GM18502 (cell line): ENCODE data around the gene TMPRSS9.

Experiments
- ATAC-seq: cut with Tn5 transposase; IDR thresholded peaks from one replicate; pipeline ENCODE4 v1.9.1; 2021; ENCODE audit warnings: mild to moderate bottlenecking; ENCODE audit not compliant: unreplicated experiment, poor library complexity

Gene TMPRSS9

DNA sequence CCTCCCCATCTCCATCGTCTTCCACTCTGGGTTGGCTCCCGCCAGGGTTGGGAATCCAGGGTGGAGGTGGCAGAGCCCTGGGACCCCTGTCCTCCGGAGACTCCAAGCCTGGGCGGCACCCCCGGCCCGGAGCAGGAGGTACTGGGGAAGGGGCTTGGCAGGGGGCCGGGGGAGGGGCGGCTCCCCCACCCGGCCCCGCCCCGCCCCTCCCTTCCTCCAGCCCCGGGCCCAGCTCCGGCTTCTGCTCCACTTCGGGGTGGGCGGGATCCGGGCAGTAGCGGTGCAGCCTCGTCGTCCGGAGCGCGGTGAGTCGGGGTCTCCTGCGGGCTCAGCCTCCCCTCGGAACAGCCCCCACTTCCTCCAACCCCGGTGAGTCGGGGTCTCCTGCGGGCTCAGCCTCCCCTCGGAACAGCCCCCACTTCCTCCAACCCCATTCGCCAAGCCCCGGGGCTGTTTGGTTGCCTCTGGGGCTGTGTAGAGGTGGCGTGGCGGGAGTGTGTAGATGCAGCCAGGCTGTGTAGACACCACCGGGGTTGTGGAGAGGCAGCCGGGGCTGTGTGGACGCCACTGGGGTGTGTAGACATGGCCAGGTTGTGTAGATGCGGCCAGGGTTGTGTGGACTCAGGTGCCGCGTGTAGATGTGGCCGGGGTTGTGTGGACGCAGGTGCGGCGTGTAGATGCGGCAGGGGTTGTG, at the start of gene TMPRSS9:
Gene TMPRSS9, plus strand, starts transcription at position 274 of the 694 bp plus-strand sequence. CDS start 29,521 bp downstream, outside the sequence.
- no peak for ATAC-seq

DNA sequence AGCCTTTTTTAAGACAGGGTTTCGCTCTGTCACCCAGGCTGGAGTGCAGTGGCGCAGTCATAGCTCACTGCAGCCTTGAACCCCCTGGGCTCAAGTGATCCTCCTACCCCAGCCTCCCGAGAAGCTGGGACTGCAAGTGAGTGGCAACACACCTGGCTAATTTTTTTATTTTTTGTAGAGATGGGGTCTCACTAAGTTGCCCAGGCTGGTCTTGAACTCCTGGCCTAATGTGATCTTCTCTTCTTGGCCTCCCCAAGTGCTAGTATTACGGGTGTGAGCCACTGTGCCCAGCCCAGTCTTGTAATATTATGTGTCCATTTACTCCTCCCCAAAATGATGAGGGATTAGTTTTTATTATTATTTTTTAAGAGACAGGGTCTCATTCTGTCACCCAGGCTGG, 49.0 kb upstream of the TMPRSS9 start:
- ATAC-seq, result no peak

DNA sequence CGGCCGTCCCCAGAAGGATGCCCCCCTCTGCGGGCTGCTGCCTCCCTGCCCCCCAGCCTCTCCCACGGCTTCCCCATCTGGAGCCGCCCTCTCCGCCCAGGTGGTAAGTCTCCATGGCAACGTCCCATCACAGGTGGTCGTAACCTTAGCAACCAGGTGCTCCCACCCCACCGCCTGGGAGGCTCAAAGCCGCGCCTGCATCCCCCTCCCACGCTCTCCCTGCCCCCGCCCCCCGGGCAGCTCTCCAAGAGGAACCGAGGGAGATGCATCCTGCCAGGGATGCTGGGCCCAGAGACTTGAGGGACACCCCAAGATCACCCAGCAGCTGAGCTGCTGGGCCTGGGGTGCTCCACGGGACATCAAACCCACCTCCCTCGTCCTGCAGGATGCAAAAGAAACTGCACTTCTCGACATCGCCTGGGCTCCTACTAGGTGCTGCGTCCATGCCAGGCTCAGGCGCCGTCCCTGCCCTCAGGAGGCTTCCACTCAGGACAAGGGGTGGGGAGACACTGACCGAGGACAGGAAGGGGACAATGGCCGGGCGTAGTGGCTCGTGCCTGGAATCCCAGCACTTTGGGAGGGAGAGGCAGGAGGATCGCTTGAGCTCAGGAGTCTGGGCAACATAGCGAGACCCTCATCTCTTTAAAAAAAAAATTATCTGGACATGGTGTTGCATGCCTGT, 47.1 kb upstream of the TMPRSS9 start:
- no peak for ATAC-seq

DNA sequence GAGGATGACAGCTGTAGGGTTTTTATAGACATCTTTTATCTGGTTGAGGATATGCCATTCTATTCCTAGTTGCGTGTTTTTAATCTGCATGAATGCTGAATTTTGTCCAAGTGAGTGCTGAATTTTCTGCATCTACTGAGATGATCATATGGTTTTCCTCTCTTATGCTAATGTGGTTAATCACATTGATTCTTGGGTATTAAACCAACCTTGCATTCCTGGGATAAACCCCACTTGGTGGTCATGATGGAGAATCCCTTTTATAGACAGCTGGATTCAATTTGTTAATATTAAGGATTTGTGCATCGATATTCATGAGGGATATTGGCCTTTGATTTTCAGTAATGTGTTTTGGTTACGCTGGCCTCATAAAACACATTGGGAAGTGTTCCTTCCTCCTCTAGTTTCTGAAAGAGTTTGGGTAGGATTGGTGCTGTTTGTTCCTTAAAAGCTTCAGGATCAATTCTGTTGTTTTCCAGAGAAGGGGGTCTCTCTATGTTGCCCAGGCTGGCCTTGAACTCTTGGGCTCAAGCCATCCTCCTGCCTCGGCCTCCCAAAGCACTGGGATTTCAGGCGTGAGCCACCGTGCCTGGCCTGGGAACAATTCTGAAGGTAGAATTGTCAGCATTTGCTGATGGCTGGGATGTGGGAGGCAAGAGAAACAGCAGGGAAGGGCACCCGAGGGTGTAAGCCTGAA, 44.8 kb upstream of the TMPRSS9 start:
- no peak for ATAC-seq

DNA sequence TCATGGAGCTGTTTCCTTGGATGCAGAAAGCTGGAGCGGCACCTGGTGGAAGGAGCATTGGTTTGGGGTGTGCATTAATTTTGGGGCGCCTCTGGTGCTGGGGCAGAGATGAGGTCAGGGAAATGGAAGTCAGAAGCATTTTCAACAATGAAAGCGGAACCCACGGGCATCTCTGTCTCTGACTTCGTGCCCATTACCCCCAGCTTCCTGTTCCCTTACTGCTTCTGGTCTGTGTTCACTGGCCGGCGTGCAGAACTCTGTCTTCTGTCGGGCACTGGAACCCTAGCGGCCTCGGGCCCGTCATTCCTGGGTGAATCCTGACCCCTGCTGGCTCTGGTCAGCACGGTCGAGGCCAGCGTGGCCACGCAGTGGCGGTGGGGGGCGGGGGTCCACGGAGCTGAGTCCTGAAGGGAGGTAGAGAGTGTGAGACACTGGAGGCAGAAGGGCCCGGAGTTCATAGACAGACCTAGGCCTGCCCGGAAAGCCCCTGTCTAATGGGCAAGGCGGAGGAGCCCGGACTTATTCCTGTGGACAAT, 44.2 kb upstream of the TMPRSS9 start:
- ATAC-seq, result no peak

DNA sequence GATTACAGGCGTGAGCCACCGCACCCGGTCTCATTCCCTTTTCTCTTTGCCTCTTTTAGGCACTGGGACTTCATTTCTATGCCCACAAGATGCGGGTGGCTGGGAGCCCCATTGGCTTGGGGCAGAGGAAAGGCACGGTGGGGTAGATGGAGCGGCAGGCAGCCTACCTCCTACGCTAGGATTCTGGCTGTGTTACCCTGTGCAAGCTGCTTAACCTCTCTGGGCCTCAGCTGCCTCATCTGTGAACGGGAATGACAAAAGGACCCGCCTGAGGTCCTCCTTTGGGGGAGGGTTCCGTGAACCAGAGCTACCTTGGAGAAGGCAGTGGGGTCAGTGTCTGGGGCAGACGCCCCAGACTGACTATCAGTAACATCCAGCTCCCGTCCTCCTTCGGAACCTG, 42.8 kb upstream of the TMPRSS9 start:
- ATAC-seq, result no peak

DNA sequence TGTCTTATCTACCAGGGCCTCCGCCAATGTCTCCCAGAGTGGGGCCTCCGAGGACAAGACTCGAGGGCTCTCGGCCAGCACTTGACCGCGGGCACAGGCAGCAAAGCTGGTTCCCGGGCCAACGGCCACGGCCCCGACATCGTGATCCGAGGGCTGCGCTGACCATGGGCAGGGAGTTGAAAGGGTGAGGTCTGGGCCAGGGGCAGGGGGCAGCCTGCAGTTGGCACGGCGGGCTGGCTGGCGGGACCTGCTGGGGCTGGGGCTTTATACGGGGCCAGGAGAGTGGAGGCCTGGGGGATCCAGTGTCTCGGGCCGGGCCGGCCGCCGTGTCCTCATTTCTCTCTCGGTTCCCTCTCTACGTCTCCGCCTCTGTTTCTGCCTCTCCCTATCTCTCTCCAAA, 42.3 kb upstream of the TMPRSS9 start:
- ATAC-seq, result no peak

DNA sequence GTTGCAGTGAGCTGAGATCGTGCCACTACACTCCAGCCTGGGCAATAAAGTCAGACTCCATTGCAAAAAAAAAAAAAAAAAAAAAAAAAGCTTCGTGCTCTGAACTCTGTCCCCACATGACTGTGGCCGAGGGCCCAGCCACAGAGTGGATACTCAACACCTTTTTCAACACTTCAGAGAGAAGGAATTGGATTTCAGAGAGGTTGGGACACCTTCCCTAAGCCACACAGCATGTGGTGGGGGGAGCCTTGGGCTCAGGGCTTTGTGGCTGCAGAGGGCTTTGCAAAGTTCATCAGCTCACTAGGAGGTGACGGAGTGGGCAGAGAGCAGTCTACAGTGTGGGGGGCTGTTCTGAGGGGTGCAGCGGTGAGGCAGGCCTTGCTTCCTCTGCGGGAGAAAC, 41.1 kb upstream of the TMPRSS9 start:
- no peak for ATAC-seq

DNA sequence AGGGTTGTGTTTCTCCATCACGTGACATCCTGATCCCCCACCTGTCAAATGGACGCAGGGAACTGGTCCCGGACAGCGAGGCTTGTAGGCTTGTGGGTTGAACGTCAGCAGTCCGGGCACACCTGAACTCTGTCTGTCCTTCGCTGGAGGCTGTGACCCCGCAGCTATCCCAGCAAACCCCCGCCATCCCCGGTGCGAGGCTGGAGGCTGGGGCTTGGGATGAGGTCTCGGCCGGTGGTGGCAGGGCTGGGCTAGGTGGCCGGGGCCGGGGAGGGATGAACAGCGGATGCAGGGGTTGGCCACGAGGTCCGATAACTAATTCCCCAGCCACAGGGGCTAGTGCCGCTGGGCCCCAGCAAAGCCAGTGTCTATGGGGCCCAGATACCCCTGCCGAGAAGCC, 40.5 kb upstream of the TMPRSS9 start:
- ATAC-seq, result no peak

DNA sequence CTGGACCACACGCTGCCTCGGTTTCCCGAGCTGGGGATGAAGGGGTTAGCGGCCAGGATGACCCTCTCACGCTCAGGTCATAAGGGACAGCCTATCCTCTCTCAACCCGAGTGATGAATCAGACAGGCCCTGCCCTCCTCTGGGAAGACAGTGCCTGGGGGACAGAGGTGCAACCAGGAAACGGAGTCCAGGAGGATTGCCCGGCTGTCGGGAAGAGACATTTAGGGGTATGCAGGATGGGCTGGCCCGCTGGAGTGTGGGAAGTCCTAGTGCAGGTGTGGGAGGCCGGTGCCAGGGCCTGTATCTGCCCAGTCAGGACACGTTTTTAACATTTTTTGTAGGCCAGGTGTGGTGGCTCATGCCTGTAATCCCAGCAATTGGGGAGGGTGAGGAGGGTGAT, 40.0 kb upstream of the TMPRSS9 start:
- ATAC-seq, result no peak

DNA sequence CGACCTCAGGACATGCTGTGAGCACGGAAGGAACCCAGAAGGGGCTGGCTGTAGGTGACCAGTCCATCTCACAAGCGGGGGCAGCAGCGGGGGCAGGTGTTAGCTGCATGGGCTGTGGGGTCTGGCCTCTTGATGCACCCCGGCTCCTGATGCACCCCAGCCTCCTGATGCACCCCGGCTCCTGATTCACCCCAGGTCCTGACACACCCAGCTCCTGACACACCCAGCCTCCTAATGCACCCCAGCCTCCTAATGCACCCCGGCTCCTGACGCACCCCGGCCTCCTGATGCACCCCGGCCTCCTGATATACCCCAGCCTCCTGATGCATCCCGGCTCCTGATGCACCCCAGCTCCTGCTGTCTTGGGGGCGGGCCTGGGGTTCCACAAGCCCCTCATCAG, 39.1 kb upstream of the TMPRSS9 start:
- ATAC-seq, result no peak

DNA sequence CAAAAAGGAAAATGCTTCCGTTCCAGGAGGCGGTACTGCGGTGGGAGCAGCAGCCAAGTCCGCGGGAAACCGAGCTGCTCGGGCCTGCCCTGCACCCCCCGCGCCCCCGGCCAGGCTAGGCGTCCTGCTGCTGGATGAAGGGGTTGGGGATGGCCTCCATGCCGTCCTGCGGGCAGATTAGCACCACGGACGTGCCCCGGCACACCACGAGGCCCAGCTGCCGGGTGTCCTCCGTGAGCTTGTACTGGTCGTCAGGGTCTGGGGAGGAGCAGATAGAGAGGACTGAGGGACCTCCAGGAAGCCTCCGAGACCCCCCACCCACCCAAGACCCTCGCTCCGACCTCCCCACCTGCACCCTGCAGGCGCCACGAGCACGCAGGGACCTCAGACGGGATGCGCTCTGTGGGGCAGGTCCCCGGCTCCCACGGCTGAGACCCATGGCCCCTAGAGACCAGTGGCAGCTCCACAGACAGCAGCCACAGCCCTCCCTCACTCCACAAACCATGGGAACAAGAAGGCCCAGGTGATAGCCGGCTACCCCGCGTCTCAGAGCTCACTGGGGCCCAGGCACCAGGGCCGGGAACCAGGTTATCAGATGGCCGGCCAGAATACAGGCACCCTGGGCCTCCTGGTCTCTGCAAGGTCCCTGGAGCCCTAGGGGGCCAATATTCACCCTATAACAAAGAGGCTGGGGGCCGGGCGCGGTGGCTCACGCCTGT, 38.3 kb upstream of the TMPRSS9 start:
- ATAC-seq, result no peak

DNA sequence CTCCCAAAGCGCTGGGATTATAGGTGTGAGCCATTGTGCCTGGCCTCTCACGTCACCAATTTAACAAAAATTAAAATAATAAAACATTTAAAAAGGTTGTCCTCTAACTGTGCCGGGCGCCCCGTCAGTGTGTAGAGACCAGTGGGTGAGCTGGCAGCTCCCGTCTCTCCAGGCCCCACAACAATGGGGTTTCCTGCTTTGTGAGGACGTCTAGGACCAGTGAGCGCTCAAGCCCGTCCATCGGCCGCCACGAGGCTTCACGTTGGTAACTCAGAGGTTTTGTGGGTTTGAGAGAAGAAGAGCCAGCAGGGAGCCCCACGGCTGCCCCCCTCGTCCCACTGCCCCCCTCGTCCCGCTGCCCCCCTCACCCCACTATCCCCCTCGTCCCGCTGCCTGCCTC, 36.4 kb upstream of the TMPRSS9 start:
- ATAC-seq, result no peak

DNA sequence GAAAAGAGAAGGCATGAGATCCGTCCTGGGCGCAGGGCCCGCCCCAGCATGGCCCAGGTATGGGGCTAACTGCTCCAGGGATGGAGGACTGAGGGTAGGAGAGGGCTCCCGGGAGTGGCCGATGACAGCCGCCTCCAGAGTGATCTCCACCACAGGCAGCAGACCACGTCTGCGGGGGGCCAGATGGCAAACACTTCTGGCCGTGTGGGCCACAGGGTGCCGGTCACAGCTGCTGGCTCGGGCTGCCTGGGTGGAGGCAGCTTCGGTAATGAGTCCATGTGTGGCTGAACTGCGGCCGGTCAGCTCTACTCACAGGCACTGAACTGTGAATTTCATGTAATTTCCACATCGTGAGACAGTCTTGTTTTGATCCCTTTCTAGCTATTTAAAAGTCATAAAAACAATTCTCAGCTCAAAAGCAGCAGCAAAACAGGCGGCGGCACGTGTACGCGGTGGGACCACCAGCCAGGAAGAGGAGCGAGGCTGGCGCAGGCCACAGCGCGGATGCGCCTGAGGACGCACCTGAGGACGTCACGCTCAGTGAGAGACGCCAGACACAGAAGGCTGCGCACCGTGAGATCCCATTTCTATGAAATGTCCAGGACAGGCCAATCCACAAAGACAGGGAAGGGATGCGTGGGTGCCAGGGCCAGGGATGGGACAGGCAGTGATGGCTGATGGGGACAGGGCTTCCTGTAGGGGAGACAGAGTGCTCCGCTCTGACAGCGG, 35.7 kb upstream of the TMPRSS9 start:
- ATAC-seq, result no peak

DNA sequence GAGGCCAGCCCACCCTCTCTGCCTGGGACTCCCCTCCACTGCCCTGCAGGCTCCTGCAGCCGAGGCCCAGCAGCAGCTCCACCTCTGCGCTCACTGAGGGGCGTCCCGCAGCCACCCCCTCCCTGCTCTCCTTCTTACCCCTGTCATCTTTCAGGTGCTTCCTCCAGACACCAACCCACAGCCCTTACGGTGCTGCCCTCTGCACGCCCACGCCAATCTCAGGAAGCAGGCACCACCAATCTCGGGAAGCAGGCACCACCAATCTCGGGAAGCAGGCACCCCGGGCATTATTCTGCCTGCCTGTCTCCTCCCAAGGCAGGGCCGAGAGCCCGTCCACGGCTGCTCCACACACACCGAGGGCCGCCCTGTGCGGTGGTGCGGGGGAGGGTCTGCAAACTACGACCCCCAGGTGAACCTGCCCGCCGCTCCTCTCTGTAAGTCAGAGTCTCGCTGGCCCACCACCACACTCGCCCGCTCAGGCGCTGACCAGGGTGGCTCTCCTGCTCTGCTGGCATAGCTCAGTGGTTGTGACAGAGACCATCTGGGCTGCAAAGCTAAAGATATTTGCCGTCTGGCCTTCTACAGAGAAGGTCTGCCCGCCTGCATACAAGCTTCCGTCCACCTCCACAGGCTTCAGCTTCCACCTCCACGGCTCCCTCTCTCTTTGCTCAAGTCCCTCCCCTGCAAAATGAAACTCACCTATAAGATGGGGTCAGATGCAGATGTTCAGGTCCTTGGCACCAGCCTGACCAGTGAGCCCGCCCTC, 34.6 kb upstream of the TMPRSS9 start:
- no peak for ATAC-seq

DNA sequence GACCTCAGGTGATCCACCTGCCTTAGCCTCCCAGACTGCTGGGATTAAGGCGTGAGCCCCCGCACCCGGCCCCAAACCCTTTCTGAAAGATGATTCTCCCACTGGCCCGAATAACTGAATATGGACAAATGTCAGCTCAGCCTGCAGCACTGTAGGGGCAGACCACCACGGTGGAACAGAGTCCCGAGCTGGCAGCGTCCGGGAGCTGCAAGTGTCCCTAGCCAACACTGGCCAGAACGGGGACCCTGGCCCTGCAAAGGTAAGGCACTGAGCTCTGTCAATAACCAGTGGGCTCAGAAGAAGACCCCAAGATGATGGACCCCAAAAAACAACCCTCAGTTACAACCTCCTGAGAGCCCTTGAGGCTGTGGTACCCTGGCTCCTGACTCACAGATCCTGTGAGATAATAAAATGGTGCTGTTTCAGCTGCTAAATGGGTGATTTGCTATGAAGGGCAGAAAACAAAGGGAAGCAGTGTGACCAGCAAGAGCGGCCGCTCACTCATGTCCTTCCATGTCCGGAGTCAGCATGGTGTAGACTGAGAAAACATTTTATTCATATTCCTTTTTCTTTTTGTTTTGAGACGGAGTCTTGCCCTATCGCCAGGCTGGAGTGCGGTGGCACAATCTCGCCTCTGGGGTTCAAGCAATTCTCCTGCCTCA, 33.2 kb upstream of the TMPRSS9 start:
- no peak for ATAC-seq

DNA sequence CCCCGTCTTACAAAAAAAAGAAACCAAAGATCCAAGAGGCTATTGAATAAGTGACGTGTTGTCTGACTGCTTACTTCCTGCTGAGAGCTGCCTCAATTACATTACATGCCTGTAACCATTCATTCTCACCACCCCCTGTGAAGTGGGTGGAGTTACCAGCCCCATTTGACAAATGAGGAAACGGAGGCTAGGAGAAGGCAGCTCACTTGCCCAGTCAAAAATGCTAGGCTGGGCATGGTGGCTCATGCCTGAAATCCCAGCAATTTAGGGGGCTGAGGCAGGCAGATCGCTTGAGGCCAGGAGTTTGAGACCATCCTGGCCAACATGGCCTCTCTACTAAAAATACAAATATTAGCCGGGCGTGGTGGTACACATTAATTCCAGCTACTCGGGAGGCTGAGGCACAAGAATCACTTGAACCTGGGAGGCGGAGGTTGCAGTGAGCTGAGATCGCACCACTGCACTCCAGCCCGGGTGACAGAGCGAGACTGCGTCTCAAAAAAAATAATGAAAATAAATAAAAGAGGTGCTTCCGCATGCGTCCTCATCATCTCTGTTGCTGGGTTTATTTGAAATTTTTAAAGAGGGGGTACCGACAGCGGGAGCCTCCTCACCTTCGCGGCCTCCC, 32.2 kb upstream of the TMPRSS9 start:
- ATAC-seq, result no peak

DNA sequence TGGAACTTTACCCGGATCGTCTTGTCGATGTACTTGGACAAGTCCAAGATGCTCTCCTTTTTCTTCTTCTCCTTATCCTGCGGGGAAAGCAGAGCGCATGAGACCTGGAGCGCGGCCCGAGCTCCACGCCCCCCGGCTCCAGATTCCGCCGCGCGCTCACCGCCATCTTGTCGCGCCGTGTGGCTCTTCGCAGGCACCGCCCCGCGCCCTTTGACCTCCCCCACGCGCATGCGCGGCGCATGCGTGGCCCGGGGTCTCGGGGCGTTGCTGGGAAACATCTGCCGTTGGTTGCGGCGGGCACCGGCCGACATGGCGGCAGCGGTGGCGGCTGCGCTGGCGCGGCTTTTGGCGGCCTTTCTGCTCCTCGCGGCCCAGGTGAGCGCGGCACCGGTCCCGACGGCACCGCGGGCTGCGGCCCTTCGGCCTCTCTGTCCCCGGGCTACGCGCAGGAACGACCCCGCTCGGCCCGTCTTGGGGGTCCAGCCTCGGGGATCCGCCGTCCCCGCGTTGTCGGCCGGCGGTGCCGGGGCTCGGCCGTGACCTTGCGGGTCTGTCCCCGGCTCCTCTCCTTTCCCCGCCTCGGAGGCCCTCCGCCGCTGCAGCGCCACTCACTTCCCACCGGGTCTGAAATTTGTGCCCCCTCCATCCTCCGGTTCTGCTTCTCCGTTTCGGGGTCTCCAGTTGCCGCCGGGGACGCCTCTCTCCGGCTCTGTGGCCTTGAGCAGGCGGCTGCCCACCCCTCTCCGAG, 31.5 kb upstream of the TMPRSS9 start, which contains the start of the genes LSM7 and SPPL2B:
Gene LSM7, minus strand, starts transcription at position 186 of the 748 bp plus-strand sequence. Its CDS starts 20 bp downstream, at position 166.
Gene SPPL2B, plus strand, starts transcription at position 284 of the 748 bp plus-strand sequence. Its CDS starts 26 bp downstream, at position 310.
- peak; percentile 75 for ATAC-seq
